ENCODE data around the gene SNRNP200.

GRCh38 chr2:96333708-96334107 lies 28.4 kb upstream of the SNRNP200 start:
- TF ChIP-seq ZFP41 (tag by site-specific recombination; IDR thresholded peaks at IDR 0.05; ENCODE audit: borderline replicate concordance), result no peak
- no peak for TF ChIP-seq PRDM10 (tag by site-specific recombination; IDR thresholded peaks at IDR 0.05)
- no peak for TF ChIP-seq REST (tag by site-specific recombination; IDR thresholded peaks at IDR 0.05)
- TF ChIP-seq CTCF (tag by site-specific recombination; IDR thresholded peaks at IDR 0.05), result no peak
- no peak for TF ChIP-seq ZNF692 (tag by site-specific recombination; IDR thresholded peaks at IDR 0.05)
- no peak for TF ChIP-seq ZNF121 (tag by site-specific recombination; IDR thresholded peaks at IDR 0.05)
- TF ChIP-seq ZSCAN23 (tag by site-specific recombination; IDR thresholded peaks at IDR 0.05), result no peak
- no peak for TF ChIP-seq YY1 (tag by site-specific recombination; IDR thresholded peaks at IDR 0.05)
- TF ChIP-seq ZNF449 (tag by site-specific recombination; IDR thresholded peaks at IDR 0.05), result no peak
